AG04449 (cell line): ENCODE data around the gene TMEM132E.

Experiments
- CTCF ChIA-PET: fragments of 350-600 bp; formaldehyde crosslinking; extraction: SDS; loops from one replicate; lab custom pipeline; 2021; ENCODE audit warnings: antibody characterized with exemption; lab: Yijun Ruan, JAX
- POLR2A ChIA-PET: fragments of 400-600, 350-600 bp; formaldehyde crosslinking; extraction: SDS; loops from one replicate; lab custom pipeline; 2020; ENCODE audit warnings: antibody characterized with exemption, inconsistent platforms; lab: Yijun Ruan, JAX
- DNase-seq: peaks from one replicate; pipeline ENCODE4 v3.0.0-alpha.2; 2010; ENCODE audit warnings: low read depth, low spot score
- H3K4me3 ChIP-seq: 2 replicates; pipeline ENCODE4 v1.5.1; 2011; ENCODE audit warnings: low read depth, mild to moderate bottlenecking, control low read depth, low read length
- CTCF ChIP-seq: IDR thresholded peaks from one replicate; pipeline ENCODE4 v1.5.1; 2011; ENCODE audit warnings: mild to moderate bottlenecking, moderate library complexity, low read length, control low read depth, inconsistent platforms; ENCODE audit not compliant: insufficient read depth; ENCODE audit errors: missing control alignments

The TMEM132E gene

GRCh38 chr17:34622862-34623623, 43.7 kb downstream of the TMEM132E start:
- ChIA-PET POLR2A (no interaction called here), CTCF (no interaction called here)
- DNase-seq = no peak
- TF ChIP-seq CTCF = no peak
- H3K4me3 ChIP-seq = no peak overlapping the region

GRCh38 chr17:34623856-34624766, 44.7 kb downstream of the TMEM132E start:
- POLR2A ChIA-PET = no interaction called here
- DNase-seq = no peak
- CTCF ChIA-PET = no interaction called here
- no peak overlapping the region for H3K4me3 ChIP-seq
- no peak for TF ChIP-seq CTCF

GRCh38 chr17:34624767-34625383, 45.5 kb downstream of the TMEM132E start:
- H3K4me3 ChIP-seq = no peak overlapping the region
- CTCF ChIA-PET = no interaction called here
- POLR2A ChIA-PET = no interaction called here
- no peak for TF ChIP-seq CTCF
- DNase-seq = no peak

GRCh38 chr17:34626121-34626681, 46.8 kb downstream of the TMEM132E start:
- TF ChIP-seq CTCF = no peak
- POLR2A ChIA-PET = no interaction called here
- CTCF ChIA-PET = no interaction called here
- no peak for DNase-seq
- H3K4me3 ChIP-seq = no peak overlapping the region

- H3K4me3 ChIP-seq = no peak overlapping the region
- ChIA-PET CTCF (no interaction called here), POLR2A (no interaction called here)
- no peak for DNase-seq
- no peak for TF ChIP-seq CTCF
Measured at GRCh38 chr17:34628879-34629278, 49.5 kb downstream of the TMEM132E start.

- H3K4me3 ChIP-seq = no peak overlapping the region
- CTCF ChIA-PET = no interaction called here
- POLR2A ChIA-PET = no interaction called here
- TF ChIP-seq CTCF = no peak
- no peak for DNase-seq
Measured at GRCh38 chr17:34633351-34633750, 54.0 kb downstream of the TMEM132E start.
